Measurements from ENCODE around the gene TSPAN18. TPM values are rescaled to one million over a fixed set of nuclear protein-coding genes. Genes with fewer than 3 reads are reported as not detected.

The TSPAN18 gene
- polyA plus RNA-seq, 1 of the 3 experiments (the other 2 are of a cell fraction) = 0.72 TPM

GRCh38 chr11:44755556-44756523 lies 29.1 kb downstream of the TSPAN18 start (continued):
- TF ChIP-seq ZBTB33 (IDR thresholded peaks at IDR 0.05; ENCODE audit: borderline replicate concordance, low read depth) (no peak), JUND (IDR thresholded peaks at IDR 0.05) (peak; percentile 43; the same call in 1 of the 2 replicates), GATA2 (CRISPR knock-in tag; IDR thresholded peaks at IDR 0.05) (no peak), TEAD4 (IDR thresholded peaks at IDR 0.05; ENCODE audit: borderline replicate concordance, insufficient read depth) (0 out of 2 replicates have a peak, but pooled peaks have one; percentile 27), SIN3A (IDR thresholded peaks at IDR 0.05; ENCODE audit: borderline replicate concordance, low read depth, low read length) (no peak), RFX5 (IDR thresholded peaks at IDR 0.05; ENCODE audit: low read length) (no peak), PBX3 (IDR thresholded peaks at IDR 0.05) (peak; percentile 88), TAF1 (IDR thresholded peaks at IDR 0.05; ENCODE audit: borderline replicate concordance, low read depth, low read length) (no peak), CHD2 (IDR thresholded peaks at IDR 0.05; ENCODE audit: low read length, partially characterized antibody) (no peak), GABPA (IDR thresholded peaks at IDR 0.05; ENCODE audit: low read depth) (no peak), RAD21 (IDR thresholded peaks at IDR 0.05; ENCODE audit: low read length) (peak; percentile 34; the same call in 1 of the 2 replicates), RCOR1 (IDR thresholded peaks at IDR 0.05; ENCODE audit: low read length) (0 out of 2 replicates have a peak, but pooled peaks have one; percentile 26), FOXJ3 (CRISPR knock-in tag; IDR thresholded peaks at IDR 0.05) (peak; percentile 24; the same call in 1 of the 2 replicates), FOXM1 (IDR thresholded peaks at IDR 0.05; ENCODE audit: low read depth) (no peak), MAX (IDR thresholded peaks at IDR 0.05; ENCODE audit: low read depth) (no peak)
- TF ChIP-seq, protein P1, sequence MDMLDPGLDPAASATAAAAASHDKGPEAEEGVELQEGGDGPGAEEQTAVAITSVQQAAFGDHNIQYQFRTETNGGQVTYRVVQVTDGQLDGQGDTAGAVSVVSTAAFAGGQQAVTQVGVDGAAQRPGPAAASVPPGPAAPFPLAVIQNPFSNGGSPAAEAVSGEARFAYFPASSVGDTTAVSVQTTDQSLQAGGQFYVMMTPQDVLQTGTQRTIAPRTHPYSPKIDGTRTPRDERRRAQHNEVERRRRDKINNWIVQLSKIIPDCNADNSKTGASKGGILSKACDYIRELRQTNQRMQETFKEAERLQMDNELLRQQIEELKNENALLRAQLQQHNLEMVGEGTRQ (IDR thresholded peaks at IDR 0.05; ENCODE audit: borderline replicate concordance, low read depth, low read length) = no peak
